Adrenal gland (tissue), 5 donors: Measurements from ENCODE around the gene WDR91.

ENCODE experiments used
- CTCF ChIP-seq, 6 experiments: fragments of 450-650 bp in 4 of 6; fragments of 200-600 bp in 2 of 6; sonication (generic) in 1 of 6; IDR thresholded peaks; 1 replicate in 5 of 6; 2 replicates in 1 of 6; pipeline versions ENCODE4 v1.5.1 to v1.8.0; 2016 to 2021; ENCODE audit warnings: antibody characterized with exemption in 6 of 6, mild to moderate bottlenecking in 2 of 6, moderate library complexity in 1 of 6
- POLR2A ChIP-seq, 2 donors: fragments of 450-650 bp; IDR thresholded peaks; one replicate each; pipeline ENCODE4 v1.6.1; 2017; ENCODE audit warnings: antibody characterized with exemption in 2 of 2, mild to moderate bottlenecking in 2 of 2, moderate library complexity in 1 of 2
- donor health status: DM: no; HTN: no; CAD: no.

DNA sequence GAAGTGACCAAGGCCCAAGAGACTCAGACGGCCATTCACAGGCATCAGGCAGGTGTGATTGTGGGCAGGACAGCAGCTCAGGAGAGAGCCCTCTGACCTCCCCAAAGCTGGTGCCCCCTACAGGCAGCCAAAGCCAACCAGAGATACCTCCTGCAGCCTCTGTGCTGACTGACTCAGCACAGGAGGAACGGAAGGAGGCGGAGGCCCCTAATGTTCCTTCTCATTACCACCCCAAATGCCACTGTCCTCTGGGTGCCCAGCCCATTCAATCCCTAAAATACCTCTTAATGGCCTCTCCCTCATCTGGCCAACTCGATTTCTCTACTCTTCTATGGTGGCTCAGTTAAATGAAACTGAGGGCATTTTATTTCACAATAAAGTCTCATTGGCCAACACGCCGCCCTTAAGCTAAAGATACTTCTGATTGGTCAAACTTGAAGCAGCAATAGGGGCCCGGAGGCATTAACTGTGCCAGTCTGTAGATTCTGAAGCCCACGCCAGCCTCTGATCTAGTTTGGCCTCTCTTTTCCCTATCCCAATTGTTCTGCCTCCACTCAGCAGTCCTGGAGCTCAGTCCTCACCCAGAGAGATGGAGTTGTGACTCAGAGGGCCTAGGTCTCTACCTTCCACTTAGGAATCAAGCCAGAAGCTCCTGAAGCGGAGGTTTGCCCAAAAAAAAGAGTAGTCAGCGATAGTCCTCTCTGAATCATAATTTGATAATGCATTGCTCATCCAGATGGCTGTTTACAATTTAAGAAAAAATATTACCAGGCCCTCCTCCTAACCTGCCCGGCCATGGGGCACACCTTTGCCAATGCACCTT is 42.0 kb downstream of the WDR91 start:
- TF ChIP-seq CTCF (IDR thresholded peaks at IDR 0.05) (peak in 5 of 6 experiments; percentile 5 to 27 (median 16)), POLR2A (IDR thresholded peaks at IDR 0.05) (no peak)
